Stimulated activated CD4-positive, alpha-beta T cell treated with anti-CD3 and anti-CD28 coated beads, Interleukin-2, amount 100 ng/mL, for 24 hours (primary cell): ENCODE results near the gene FAM20B.

Experiments used
- DNase-seq, 2 donors: peaks; one replicate each; pipeline ENCODE4 v3.0.0-alpha.2; 2020

The FAM20B gene

DNA sequence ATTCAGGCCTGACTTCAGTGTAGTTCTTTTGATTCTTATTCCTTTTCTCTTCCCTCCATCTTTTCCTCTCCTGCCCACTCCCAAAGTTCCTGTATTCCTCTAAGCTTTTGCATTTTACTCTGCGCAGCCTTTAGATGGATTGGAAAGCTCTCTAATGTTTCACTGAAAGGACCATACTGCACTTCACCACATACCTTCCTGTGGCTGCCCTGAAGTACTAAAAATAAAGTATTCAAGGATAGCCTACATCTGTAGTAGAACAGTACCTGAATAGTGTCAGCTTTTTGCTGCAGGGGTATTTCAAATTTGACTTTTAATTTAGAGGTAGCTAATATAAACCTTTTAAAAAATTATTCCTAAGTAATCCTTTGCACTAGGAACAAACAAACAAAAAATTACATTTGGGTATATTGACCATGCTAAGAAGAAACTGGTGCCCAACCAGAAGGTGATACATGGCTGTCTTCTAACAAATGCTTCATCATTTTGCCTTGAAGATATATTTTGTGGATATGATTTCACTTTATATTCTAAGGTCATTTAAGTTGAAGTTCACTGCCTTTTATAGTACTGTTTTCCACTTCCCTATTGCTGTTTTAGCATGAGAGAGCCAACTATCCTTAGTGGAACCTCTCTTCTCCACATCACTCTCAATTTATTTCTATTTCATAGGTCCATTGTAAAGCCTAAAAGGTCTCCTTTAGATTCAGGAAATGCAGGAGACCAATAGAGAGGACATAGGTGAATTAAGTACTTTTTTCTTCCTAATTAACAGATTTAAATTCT, 22.8 kb downstream of the FAM20B start:
- DNase-seq: no peak

DNA sequence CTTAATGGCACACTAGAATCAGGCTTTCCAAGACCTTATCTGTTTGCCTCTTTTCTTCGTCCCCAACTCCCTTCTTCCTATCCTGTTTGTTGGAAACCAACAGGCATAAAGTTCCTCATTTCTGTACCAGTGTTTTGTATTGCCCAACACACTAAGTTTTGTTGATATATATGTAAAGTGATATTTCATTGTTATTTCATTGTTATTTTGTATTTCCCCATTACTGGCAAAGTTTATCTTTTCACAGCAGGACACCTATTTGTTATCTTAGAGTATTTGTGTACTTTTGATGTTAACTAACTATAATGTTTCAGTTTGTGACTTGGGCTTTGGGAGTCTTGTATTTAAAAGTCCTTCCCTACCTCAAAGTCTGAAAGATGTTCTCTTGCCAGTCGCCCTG, 27.1 kb downstream of the FAM20B start:
- DNase-seq: no peak

DNA sequence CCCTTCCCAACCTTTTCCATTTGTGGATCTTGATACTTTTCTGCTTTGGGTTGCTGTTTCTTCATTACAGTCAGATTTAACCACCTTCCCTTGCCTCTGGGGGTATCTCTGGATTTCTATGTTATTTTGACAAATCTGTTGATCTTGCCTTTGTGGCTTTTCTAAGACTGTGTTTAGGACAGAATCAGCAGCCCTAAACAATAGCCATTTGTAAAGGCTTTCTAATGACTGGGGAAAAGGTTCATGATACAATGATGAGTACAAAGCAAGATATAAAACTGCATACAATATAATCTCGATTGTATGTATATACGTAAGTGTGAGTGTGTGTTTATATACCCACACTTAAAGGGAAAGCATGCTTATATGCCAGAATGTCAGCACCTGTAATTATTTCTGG, 27.8 kb downstream of the FAM20B start:
- DNase-seq: no peak

GRCh38 chr1:179055937-179056336, 30.2 kb downstream of the FAM20B start:
- DNase-seq: no peak

- no peak for DNase-seq
These were observed 33.1 kb downstream of the FAM20B start for GRCh38 chr1:179058487-179059483.

- DNase-seq: no peak
These were observed 35.9 kb downstream of the FAM20B start for GRCh38 chr1:179061360-179062282.

DNA sequence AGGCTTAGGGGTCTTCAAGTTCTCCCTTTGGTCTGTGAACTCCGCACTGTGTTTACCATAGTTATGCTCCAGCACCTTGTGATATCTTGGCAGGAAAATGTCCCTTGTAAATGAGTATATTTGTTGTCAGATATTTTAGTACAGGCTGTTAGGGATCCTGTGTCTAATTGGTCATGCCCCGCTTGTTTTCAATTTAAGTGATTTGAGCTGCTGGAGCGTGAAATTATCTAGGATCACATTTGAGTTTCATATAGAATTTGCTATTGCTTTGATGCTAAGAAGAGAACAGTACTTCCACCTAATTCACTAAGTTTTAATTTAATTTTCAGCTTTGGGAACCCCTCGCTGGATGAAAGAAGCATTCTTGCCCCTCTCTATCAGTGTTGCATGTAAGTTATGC, 40.8 kb downstream of the FAM20B start:
- no peak for DNase-seq

DNA sequence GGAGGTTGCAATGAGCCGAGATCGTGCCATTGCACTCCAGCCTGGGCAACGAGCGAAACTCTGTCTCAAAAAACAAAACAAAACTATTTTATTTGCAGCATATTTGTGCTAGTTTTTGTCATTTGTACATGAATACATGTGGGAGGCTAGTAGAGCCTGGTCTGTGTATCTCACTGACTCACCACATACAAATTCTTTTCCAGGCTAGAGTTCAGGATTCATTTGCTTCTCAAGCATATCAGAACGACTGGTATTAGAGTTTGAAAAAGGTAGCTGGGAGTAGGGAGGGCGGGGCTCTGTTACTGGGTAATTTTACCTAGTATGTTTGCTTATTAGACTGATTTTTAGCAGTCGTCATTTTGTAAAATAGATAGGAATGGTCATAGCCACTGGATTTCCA, 51.7 kb downstream of the FAM20B start:
- DNase-seq: no peak

DNA sequence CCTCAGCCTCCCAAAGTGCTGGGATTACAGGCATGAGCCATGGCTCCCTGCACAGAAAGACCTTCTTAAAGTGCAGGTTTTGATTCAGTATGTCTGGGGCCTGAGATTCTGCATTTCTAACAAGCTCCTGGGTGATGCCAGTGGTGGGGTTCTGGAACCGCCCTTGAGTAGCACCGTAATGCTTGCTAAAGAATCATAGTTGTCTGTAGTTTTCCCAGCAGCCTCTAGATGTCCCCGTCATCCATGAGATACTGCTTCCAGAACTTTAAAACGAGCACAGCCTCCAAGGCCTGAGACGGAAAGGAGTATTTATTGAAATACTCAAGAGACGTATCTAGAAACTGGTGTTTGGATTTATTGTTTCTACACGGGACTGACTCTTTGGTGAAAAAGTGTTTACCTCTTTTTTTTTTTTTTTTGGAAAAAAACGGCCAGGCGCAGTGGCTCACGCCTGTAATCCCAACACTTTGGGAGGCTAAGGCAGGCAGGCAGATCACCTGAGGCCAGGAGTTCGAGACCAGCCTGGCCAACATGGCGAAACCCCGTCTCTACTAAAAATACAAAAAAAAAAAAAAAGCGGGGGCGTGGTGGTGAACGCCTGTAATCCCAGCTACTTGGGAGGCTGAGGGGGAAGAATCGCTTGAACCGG, 53.5 kb downstream of the FAM20B start:
- DNase-seq: peak; percentile 33 to 53

- no peak for DNase-seq
These were observed 55.4 kb downstream of the FAM20B start for GRCh38 chr1:179080866-179081686.

DNA sequence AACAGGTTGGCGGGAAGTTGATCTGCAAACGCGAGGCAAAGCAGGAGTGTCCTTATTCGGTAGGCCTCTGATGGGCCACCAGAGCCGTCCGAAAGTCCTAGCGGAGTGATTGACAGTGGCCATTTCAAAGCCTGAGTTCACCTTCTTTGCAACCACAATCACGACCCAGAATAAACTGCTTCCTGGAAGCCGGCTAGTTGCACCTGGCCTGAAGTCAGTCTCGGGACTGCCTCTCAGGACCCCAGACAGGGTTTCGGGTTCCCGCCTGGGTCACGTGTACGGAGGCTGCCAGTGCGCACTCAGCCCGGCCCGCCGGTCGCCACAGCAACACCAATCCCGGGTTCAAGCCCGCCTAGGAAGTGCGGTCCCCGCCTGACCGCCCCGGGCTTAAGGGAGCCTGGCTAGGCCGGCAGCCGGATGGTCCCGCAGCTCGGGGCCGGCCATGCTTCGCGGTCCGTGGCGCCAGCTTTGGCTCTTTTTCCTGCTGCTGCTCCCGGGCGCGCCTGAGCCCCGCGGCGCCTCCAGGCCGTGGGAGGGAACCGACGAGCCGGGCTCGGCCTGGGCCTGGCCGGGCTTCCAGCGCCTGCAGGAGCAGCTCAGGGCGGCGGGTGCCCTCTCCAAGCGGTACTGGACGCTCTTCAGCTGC, 56.1 kb downstream of the FAM20B start, which contains the start of gene TOR3A:
TSS of gene TOR3A (plus strand) at position 384 of the 646 bp plus-strand sequence. CDS start at position 443, 59 bp downstream.
- DNase-seq: peak; percentile 81 to 88

DNA sequence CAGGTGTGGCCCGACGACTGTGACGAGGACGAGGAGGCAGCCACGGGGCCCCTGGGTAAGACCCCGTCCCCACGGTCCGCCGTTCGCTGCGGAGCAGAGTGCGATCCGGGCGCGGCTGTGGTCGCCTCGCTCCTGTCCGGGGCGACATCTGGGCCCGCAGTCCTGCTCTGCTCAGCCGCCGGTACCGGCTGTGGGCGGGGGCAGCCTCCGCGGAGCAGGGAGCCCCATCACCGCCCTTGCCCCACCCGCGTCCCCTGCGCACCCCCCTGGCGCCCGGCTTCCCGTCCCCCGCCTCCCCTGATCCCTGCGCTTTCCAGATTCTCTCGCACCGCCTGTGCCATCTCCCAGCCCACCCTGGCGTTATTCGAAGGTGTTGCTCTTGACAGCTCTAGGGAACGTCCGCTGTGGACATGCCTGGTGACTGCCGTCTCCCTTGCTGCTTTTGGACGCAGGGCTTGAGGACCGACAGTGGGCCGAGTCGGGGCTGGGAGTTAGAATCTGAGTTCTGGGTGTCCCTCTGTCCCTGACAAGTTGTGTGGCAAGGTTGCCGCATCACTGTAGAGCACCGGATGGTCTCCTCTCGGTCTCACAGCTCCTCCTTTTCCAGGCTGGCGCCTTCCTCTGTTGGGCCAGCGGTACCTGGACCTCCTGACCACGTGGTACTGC, 56.8 kb downstream of the FAM20B start:
- peak; percentile 31 to 45 for DNase-seq

DNA sequence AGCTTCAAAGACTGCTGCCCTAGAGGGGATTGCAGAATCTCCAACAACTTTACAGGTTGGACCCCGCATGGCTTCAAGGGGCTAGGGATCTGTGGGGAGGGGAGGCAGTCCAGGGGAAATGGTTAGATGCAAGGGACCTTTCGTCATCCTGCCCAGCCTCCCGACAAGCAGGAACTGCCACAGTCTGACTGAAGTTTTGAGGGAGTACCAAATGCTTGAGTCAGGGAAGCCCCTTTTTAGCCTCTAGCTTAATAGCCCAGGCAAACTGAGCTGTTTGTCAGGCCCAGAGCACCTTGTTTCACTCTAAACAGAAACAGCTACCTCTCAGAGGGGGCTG, 57.3 kb downstream of the FAM20B start:
- DNase-seq: peak in 1 of 2 donors; percentile 36

- DNase-seq: no peak
These were observed 57.8 kb downstream of the FAM20B start for GRCh38 chr1:179083533-179083932.

GRCh38 chr1:179087665-179088064, 62.0 kb downstream of the FAM20B start:
- no peak for DNase-seq

DNA sequence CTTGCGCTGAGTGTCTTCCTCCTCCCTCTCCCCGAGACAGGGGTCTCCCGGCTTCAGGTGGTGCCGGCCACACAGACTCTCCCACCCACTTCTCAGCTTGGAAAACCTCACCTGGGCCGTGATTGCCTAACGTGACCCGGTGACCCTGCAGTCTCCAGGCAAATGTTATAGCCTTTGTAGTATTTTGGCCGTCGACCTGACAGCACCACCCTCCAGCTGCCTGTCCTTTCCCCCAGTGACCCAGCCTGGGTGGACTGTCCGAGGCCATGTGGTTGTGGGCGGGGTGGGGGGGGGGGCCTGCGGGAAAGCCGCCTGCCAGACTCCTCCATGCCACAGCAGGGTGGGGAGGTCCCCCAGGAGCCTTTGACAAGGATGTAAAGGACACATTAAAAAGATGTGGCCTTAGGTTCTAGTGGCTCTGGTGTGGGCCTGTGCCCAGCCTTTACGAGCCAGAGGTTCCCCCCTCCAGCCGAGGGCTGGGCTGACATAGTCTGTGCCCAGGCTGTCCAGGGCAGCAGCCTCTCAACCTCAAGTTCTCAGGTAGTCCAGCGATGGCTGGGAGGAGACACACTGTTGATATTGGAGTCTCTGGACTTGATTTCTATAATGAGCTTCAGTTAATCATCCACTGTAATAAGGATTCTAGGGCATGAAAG, 64.3 kb downstream of the FAM20B start:
- DNase-seq: no peak

DNA sequence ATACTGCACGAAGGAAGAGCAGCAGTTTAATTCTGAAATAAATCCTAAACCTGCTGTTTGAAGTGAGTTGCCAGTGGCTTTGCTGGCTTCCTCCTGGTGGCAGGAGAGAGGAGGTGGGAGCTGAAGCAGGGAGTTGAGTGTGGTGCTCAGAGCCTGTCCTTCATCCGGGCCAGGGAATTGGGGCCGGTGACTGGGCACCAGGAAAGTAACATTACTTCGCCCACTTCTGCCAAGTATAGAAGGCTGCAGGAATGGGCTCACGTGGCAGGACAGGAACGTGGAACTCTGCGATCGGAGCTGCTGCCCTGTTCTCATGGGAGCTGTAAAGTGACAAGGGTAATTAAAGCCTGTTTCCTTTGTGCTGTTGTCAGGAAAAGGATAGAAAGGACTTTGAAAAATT, 64.8 kb downstream of the FAM20B start:
- DNase-seq: no peak

DNA sequence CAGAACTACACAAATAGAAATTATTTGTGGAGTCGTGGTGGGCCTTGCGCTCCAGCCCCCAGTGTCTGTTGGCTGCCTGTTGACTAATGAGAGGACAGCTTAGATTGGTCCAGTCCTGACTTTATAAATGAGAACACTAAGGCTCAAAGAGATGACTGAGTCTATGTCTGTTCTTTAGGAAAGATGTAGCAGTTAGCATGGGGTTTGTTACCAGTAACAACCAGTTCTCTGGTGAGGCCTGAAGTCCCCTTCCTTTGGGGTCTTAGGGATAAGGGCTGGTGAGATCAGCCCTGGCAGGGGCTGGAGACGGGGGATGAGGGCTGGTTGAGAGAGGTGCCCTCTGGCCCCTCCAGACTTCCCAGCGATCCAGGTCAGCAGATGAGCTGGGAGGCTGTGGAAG, 65.2 kb downstream of the FAM20B start:
- no peak for DNase-seq

GRCh38 chr1:179091691-179092165, 66.0 kb downstream of the FAM20B start:
- no peak for DNase-seq
